DND-41 (cell line): ENCODE data around the gene PTPRG.

Experiments
- CTCF ChIP-seq: IDR thresholded peaks from 2 replicates; pipeline ENCODE4 v1.5.1; 2012; ENCODE audit warnings: borderline replicate concordance, low read length, moderate library complexity, mild to moderate bottlenecking; ENCODE audit not compliant: poor library complexity, severe bottlenecking; ENCODE audit errors: extremely low read depth
- EZH2 ChIP-seq: IDR thresholded peaks from 3 replicates; pipeline ENCODE4 v1.6.1; 2012; ENCODE audit warnings: borderline replicate concordance, low read depth, mild to moderate bottlenecking, moderate library complexity, low read length, inconsistent platforms; ENCODE audit not compliant: severe bottlenecking

- TF ChIP-seq CTCF (no peak), EZH2 (no peak)
These were observed 687.5 kb downstream of the PTPRG start for GRCh38 chr3:62248734-62249483.
